ENCODE measurements around the gene CHDH.
A peak's percentile ranks its signal among the peaks of the same experiment; 100 is the strongest.

The CHDH gene, protein sequence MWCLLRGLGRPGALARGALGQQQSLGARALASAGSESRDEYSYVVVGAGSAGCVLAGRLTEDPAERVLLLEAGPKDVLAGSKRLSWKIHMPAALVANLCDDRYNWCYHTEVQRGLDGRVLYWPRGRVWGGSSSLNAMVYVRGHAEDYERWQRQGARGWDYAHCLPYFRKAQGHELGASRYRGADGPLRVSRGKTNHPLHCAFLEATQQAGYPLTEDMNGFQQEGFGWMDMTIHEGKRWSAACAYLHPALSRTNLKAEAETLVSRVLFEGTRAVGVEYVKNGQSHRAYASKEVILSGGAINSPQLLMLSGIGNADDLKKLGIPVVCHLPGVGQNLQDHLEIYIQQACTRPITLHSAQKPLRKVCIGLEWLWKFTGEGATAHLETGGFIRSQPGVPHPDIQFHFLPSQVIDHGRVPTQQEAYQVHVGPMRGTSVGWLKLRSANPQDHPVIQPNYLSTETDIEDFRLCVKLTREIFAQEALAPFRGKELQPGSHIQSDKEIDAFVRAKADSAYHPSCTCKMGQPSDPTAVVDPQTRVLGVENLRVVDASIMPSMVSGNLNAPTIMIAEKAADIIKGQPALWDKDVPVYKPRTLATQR

DNA sequence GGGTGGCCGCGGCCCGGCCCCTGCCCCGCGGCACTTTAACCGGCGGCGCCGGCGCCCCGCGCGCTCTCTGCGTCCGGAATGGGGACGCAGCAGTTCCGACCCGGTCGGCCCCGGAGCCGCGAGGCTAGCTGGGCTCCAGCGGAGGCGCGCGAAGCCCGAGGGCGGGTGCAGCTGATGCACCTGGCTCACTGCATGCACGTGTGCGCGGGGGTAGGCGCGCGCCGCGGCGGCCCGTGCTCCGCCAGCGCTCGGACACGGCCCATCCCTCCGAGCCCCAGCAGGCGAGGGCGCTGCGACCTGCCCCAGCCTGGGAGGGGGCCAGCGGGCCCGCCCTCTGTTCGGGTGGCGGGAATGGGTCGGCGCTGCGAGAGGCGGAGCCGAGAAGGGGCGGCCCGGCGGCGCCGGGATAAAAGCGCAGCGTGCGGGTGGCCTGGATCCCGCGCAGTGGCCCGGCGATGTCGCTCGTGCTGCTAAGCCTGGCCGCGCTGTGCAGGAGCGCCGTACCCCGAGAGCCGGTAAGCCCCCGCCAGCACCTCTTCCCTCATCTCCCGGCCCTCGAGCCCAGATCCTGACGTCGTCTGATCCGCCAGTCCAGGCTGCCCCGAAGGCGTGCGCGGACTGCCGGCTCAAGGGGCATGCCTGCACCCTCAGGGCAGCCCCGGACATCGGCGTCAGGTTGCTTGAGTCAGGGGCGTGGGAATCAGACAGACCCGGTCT is at the start of gene CHDH, which contains the start of gene IL17RB:
Gene CHDH, minus strand, starts transcription at position 286 of the 717 bp plus-strand sequence. CDS start 22,411 bp downstream, outside the sequence.
Gene IL17RB, plus strand, starts transcription at position 435 of the 717 bp plus-strand sequence. Its CDS starts 21 bp downstream, at position 456.
- DNase-seq = peak; percentile 72

DNA sequence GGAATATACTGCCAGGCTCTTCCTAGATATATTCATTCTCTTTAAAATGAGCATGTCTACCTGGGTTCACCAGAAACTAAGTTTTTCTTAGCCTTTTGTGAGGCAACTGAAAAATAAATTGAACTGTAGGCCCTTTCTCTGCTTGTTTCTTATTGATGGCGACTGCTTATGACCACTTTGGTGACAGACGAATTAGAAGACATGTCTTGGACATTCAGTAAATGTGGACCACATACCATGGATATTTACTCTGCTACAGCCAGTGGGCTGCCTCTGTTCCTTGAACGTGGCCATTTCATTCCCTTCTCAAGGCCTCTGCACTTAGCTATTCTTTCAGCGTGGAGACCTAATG is 46.0 kb upstream of the CHDH start:
- no peak for DNase-seq

DNA sequence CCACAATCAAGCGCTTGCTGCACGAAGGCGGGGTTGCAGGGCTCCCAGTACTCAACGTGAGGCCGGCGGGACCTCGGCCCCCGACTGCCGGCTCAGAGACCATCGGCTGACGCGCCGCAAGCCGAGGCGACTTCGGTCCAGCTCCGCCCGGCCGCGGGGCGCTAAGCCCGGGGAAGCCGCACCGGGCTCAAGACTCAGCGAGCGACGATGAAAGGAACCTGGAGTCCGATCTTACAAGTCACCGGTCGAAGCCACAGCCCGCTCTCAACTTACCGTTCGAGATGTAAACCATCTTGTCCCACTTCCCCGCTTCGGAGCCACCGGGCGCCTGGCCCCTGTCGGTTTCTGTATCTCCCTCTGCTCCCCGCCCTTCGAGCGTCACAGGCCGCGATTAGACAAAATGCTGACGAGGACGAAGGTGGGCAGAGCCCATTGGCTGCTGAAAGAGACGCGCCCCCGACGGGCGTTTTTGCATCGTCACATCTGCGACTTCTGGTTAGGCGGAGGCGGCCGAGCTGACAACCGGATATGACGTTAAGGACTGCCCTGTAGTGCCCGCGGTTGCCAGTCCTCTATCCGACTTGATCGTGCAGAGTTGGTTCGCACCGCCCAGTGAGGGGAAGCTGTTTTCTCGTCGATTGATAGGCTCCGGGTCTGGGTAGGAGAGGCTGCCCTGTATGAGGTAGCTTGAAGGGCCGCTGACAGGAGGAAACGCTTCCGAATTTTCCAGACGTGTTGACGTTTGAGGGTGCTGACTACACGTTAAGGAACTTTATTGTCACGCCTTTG is 45.5 kb upstream of the CHDH start, which contains the start of gene SELENOK:
Gene SELENOK, minus strand, starts transcription at position 363 of the 789 bp plus-strand sequence.
- DNase-seq = peak; percentile 95

DNA sequence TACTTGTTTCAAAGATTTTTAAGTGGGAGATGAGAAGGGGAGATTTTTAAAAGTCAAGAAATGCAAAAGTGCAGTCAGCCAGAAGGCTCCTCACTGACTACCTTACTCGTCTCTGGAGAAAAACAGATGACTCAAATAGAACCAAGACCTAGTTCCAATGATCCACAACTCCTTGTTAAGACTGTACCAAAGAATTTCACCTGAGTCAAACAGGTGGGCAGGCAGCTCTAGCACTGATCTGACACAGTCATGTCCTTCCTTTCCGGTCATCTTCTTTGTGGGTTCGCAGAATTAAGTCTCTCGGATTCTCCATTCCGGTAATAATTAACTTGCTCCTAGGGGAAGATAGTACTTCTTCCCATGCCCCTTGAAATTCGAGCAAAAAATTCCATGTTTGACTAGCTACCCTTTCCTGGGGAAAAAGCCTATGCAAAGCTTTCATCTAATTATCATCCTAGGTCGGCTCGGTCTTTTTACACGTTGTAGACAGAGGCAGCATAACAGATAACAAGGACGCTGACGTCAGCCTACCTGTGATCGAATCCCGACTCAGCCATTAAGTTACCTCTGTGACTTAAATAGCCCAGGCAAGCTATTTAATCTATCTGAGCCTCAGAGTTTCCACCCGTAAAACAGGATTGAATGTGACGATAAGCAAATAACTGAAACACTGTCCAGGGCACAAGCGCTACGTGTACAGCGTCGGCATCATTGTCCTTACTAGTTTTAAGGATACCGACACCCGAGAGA is 44.7 kb upstream of the CHDH start:
- peak; percentile 16 for DNase-seq

DNA sequence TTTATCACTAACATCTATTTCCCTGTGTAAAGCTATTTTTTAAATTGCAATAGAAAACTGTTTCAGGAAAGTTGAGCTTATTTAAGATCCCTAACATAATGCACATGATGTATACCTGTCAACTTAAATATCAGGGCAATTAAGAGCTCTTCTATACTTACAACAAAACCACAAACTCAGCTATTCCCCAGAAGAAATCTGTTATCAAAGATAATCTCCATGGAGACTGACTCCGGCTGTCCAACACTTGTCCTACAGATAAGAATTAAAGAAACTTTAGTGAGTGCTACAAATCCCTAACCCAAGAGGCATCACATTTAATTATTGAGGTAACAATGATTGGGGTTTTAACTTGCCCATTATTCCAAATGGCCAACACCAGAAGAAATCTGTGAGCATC is 42.0 kb upstream of the CHDH start:
- DNase-seq = no peak

DNA sequence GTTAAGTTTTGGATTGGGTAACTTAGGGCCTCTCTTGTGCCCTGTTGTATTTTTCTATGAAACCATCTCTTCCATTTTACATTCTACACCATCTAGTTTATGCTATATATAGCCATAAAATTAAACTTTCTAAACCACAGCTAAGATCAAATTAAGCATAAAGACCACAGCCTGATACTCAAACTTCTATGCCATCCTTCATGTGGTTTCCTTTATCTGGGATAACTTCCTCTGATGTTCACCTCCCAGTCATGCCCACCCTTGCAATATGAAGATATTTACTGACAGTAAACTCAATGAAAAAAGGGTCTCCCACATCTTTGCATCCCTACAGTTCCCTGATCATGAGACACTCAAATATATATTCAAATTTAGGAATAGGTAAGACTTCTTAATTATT is 41.2 kb upstream of the CHDH start:
- no peak for DNase-seq

DNA sequence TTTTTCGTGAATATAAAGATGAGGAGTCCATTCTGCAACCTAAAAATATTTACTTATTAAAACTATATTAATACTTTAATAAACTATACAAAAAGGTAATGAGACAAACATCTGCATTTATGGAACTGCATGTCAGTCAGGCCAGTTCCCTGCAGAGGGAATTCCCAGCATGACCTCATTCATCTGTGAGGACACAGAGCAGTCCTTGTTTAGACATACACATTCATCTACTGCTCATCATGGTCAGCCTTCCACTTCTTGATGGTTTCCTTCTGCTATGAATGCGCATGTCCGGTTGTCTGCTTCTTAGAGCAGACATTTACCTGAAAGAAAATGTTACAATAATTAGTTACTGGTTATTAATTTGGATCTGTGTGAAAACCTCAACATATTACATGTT is 39.0 kb upstream of the CHDH start:
- DNase-seq = no peak

DNA sequence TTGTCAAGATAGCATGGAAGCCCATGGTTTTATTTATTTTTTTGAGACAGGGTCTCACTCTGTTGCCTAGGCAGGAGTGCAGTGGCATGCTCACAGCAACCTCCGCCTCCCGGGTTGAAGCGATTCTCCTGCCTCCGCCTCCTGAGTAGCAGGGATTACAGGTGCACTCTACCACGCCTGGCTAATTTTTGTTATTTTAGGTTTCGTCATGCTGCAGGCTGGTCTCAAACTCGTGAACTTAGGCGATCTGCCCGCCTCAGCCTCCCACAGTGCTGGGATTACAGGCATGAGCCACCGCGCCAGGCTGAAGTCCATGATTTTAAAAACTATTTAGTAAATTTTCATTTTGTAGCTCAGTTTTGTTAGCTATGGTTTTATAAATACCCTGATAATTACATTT is 38.4 kb upstream of the CHDH start:
- no peak for DNase-seq

DNA sequence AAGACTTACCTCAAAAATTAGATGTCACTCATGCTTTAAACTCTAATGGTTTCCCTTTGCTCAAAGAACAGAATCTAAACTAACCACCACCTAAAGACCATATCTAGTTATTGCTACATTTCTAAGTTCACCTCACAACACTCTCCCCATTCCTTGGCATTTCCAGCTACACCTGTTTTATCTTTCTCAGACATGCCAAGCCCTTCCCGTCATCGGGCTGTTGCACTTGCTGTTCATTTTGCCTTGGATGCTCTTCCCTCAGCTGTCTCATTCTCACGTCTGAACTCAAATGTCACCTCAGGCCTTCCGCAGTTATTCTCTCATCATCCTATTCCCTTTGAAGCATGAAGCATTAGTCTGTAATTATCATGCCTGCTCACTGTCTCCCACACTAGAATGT is 36.8 kb upstream of the CHDH start:
- no peak for DNase-seq

DNA sequence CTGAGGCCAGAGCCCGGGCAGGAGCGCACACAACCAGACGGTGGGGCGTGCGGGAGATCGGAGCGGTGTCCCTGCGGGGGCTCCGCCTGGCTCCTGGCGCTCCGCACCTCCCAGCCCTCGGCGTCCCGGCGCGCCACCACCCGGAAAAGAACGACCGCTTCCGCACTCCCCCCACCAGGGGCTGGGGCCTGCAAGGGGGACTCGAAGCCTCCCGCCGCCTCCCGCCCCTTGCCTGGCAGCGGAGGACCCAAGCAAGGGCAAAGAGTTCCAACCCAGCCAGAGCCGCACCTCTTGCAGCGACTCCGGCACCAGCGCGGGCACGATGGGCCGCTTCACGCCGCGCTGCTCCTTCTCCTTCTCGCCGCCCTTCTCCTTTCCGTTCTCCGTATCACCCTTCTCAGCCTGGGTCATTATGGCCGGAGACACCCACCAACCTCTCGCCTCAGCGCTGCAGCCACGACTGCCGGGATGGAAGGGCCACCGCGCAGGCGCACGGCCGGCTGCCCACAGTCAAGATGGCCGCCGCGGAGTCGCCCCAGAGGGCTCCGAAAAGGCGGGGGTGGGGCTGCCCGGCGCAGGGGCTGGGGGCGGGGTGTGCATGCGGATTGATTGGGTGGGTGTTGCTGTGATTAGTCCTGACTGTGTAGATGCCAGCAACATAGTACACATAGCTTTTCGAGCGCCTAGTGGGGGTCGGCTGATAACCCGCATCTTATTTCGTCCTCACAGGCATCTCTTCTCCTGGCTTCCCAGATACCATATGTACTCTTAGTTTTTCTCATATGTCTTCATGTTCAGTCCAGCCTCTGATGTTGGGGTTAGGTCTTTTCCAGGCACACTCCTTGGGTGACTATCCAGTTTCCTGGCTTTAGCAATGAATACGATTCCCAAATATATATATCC is 35.7 kb upstream of the CHDH start, which contains the start of gene ACTR8:
Gene ACTR8, minus strand, starts transcription at position 462 of the 903 bp plus-strand sequence. Its CDS starts 51 bp downstream, at position 411.
- peak; percentile 78 for DNase-seq

DNA sequence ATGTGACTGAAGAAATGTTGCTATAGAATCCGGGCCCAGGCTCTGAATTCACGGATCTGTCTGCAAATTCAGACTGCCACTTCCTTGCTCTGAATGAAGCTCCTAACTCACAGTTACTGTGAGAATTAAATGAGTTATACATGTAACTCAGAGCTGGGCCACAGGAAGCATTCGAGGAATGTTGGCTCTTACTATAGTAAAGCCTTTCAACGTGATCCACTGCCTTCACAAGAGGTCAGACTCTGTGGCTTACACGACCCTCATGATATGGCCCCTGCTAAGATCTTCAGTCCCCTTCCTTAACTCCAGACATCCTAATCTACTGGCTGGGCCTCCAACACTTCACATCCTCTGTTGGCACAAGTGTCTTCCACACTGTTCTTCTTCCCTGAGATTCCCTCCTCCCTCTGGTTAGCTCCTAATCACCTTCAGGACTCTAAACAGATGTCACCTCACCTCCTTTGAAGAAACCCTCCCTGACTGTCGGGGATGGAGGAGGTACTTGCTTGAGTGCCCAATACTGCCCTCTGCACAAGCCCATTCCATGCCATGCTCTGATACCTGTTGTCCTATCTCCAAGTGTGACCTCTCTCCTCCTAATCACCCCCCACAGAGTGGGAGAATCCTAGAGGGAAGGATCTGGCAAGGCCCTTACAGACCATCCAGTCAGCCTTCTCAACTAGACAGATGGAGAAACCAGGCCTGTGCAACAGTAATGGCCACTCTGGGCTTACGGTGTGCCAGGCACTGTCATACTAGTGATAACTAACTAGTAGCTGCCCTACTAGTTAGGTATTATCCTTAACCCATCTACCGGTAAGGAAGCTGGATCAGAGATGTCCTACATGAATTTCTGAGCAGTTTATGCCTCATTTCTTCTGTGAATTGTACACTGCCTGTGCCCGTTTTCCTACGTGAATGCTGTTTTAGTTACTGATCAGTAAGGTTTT is 34.5 kb upstream of the CHDH start:
- DNase-seq = no peak

DNA sequence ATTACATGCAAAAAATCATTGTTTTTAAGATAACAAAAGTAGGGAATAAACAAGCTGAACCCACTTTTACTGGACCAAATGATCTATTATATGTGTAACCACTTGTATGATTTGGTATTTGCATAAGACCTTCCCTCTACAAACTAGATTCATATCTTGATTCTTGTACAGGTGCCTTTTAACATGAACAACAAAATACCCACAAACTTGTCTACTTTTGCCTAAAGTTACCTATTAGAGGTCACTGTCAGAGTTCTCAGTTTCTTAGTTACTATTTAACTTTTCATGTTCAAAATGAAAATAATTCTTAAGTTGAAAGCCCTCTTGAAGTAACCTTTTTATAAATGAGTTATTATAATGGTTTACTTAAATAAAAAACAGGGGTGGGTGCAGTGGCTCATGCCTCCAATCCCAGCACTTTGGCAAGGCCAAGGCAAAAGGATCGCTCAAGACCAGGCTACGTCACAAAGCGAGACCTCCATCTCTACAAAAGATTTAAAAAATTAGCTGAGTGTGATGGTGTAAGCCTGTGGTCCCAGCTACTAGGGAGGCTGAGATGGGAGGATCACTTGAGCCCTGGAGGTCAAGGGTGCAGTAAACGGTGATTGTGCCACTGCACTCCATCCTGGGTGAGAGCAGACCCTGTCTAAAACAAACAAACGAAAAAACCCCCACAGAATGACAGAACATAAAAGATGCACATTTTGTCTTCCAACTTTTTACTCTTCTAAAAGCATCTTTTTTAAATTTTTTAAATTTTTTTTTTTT is 19.7 kb upstream of the CHDH start:
- DNase-seq = no peak

DNA sequence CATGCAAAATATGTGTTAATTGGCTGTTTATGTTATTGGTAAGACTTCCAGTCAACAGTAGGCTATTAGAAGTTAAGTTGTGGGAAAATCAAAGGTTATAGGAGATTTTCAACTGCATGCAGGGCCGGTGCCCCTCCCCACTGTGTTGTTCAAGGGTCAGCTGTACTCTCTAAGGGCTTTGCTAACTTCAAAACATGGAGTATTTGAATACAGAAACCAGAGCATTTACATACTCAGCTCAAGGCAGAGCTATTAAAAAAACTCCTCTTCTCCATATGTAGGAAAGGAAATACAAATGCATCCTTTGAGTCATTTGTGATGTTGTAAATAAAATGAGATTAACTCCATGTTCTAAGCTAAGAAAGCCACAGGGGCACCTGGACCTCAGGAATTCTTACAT is 16.9 kb upstream of the CHDH start:
- DNase-seq = peak; percentile 84

DNA sequence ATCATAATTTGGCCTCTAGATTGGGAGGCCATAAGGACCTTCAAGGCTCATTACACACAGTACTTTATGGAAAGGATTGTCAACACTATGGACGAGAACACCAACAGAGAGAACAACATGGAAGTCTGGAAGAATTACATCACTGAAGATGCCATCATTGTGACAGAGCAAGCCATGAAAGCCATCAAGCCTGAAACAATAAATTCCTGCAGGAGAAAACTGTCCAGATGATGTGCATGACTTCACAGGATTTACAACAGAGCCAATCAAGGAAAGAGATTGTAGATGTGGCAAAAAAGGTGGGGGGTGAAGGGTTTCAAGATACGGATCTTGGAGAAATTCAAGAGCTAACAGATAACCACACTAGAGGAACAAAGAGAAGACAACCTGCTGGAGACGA is 16.0 kb upstream of the CHDH start:
- no peak for DNase-seq

DNA sequence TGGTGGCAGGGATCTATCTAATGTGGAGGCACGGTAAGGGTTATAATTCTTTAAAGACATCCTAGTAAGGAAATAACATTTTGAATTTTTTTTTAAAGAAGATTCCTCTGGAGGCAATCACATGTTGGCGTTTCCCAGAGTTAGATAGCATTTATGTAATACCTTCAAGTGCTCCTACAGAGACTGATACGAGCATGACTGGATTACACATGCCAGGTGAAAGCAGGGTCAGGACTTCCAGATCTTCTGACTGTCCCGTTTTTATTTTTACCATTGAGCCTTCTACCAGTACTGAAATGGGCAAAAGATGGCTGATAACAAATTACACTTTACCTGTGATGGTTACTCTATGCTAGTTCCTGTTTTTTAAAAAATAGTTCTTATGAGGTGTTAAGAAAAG is 14.0 kb upstream of the CHDH start:
- DNase-seq = no peak

DNA sequence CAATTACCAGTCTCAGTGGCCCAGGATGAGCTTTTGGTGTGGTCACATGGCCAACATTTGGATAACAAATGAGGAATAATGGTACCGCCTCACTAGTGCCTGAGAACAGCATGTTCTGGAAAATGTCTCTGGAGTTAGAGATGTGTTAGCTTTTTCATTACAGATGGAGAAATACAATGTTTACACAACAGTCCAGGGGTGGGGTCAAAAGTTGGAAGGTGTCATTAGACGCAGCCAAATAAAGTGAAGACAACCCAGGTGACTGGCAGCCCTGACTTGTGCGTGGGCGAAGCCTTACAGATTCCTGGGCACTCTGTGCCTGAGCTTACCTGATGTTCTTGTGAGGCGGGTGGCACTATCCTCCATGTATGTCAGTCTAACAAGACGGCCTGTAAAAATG is 13.0 kb upstream of the CHDH start:
- peak; percentile 70 for DNase-seq

DNA sequence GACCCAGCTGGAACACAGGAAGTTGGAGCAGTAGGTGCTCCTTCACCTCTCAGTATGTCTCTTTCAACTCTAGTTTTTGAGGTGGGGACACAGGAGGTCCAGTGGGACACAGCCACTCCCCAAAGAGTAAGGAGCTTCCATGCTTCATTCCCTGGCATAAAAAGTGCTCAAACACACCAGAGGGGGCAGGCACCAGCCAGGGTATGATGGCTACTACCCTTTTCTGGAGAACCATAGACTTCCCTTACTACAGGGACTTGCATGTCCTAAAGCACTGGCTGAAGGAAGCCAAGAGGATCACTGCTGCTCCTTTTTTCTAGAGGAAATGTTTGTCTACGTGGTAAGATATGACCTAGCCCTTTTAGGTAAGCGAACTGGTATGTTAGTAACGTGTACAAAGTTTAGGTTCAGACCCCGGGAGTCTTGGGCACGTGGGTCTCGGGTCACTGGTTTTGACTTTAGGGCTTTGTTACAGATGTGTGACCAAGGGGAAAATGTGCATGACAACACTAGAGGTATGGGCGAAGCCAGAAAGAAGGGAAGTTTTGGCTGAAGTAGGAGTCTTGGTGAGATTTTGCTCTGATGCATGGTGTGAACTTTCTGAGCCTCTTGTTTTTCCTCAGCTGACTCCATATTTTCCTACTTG is 12.0 kb upstream of the CHDH start:
- no peak for DNase-seq

DNA sequence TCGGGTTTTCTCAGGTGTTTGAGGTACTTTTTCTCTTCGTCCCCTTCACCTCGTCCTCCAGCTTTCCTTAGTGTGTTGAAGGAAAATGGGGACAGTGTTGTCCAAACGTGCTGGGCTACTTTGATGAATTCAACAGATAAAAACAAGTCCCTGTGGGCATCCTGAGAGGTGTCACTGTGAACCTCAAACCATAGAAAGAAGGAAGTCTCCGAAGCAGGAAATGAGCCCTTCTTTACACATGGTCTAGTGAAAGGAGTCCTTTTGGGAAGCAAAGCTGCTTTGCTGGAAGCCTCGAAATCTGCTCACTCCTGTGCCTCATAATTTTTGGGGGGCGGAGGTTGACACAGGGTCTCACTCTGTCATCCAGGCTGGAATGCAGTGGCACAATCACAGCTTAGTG is 10.7 kb upstream of the CHDH start:
- DNase-seq = no peak

All from NCI-H526 treated with DMSO at 0.1 percent for 48 hours (cell line).